Fibroblast of mammary gland (primary cell): ENCODE measurements around the gene PTPRD.

Experiments used
- DNase-seq: peaks from one replicate; pipeline ENCODE4 v3.0.0-alpha.2; 2010; ENCODE audit warnings: low read depth
- H3K4me3 ChIP-seq: 2 replicates; pipeline ENCODE4 v1.5.1; 2011; ENCODE audit warnings: low read depth, mild to moderate bottlenecking, low read length, moderate library complexity; ENCODE audit not compliant: control insufficient read depth
- CTCF ChIP-seq: conservative IDR thresholded peaks from 2 replicates; pipeline ENCODE4 v1.5.1; 2011; ENCODE audit warnings: low read depth, low read length, inconsistent platforms; ENCODE audit not compliant: control insufficient read depth, insufficient read depth

PTPRD gene

GRCh38 chr9:10566848-10567247 lies 46.0 kb downstream of the PTPRD start:
- no peak overlapping the region for H3K4me3 ChIP-seq
- DNase-seq = no peak
- TF ChIP-seq CTCF = no peak

DNA sequence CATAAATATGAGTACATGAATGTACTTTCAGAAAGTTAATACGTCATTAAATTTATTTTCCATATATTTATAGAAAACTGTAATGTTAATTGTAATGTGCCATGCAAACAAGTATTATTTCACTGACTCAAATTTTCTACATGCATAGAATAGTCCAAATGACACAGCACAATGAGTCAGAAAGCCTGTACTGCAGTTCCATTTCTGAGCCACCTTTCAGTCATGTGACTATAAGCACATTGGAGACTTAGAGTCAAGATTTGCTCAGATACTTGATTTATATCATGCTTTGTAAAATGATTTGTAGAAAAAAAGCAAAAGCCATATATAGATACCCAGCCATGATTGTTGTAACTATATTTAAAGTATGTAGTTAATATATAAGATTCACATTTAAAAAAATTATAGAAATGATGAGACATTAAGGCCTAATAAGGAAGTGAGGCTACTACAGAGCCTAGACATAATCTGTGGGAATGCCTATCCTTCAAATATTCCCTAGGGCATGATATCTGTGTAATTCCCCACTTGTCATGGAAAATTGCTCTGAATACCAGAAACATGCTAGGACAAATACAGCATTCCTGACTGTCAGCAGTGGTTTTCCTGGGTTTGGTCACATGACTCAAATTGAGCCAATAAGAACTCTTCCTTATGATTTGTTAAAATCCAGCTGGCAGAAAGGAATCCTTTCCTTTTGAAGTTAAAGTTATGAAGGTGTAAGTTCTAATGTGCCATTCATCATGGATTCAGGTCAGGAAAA lies 50.0 kb downstream of the PTPRD start:
- no peak overlapping the region for H3K4me3 ChIP-seq
- DNase-seq = peak; percentile 1
- no peak for TF ChIP-seq CTCF

DNA sequence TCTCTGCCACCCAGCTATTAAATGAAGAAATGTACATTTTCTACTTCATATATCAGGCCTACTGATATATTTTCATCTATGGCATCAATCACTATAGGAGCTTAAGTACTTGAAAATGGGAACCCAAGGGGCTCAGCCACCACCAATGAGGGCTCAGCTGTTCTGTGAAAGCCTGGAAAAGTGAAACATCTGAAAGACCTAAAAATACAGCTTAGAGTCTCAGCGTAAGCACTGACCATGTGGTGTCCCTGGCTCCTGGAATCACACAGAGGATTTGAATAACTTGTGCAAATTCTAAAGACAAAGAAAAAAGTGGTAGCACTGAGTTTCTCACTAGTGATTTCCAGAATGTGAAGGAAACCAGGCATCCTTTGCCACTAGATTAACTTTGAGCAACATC lies 64.5 kb downstream of the PTPRD start:
- no peak overlapping the region for H3K4me3 ChIP-seq
- no peak for TF ChIP-seq CTCF
- no peak for DNase-seq

GRCh38 chr9:10538073-10538472 lies 74.7 kb downstream of the PTPRD start:
- TF ChIP-seq CTCF = no peak
- DNase-seq = no peak
- H3K4me3 ChIP-seq = no peak overlapping the region

GRCh38 chr9:10534850-10535249 lies 78.0 kb downstream of the PTPRD start:
- DNase-seq = no peak
- no peak for TF ChIP-seq CTCF
- no peak overlapping the region for H3K4me3 ChIP-seq

DNA sequence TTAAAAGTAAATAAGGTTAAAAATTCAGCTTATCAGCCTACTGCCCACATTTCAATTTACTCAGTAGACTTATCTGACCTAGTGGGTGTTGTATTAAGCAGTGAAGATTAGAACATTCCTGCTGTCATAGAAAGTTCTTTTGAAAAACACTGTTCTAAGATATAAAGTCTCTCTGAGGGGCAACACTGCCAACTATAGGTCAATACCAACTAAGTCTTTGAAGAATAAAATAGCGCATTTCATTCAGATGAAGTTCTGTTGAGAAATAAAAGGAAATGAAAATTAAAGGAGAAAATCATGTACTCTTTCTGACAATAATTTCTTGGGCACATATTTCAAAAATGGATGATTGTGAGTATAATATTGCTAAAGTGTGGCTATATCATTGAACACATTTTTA lies 86.8 kb downstream of the PTPRD start:
- TF ChIP-seq CTCF = no peak
- no peak overlapping the region for H3K4me3 ChIP-seq
- DNase-seq = no peak

- TF ChIP-seq CTCF = no peak
- no peak for DNase-seq
- H3K4me3 ChIP-seq = no peak overlapping the region
These were observed 89.6 kb downstream of the PTPRD start for GRCh38 chr9:10523164-10523563.
